Measurements from ENCODE around the gene HSPBP1.
A peak's percentile ranks its signal among the peaks of the same experiment; 100 is the strongest.

HSPBP1 gene

DNA sequence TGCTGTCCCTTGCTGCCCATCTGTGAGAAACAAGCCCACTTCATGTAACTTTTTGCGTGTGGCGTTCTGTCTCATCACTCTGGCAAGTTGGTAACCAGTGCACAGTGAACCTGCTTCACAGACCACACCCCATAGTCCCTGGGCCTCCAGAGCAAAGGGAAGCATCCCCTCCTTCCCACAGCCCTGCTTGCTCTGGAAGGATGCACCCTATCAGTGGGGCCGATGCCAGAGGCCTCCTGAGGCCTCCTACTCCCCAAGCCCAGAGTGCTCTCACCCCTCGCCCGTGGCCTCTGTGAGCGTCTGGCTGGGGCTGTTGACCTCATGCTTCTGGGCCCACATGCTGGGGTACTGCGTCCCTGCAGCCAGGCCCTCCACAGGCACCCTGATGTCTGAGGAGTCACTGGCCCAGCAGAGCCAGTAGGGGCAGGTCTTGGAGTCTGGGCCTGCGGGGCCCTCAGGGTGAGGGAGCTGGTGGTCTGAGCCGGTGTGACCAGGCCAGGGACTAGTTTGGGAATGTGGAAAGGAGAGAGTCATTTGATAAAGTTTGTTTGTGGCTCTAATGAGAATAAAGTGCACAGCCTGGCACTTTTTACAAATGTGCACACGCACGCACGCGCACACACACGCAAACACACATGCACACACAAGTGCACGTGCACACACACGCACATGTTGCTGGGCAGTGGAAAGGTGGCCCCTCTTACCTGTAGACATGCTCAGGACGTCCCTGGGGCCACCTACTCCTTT, 56.4 kb downstream of the HSPBP1 start:
- Histone ChIP-seq H3K27me3 (ENCODE audit: control insufficient read depth in 3 of 3, insufficient read depth in 3 of 3, low read depth in 1 of 3, low read length in 3 of 3) (no peaks in the 10 kb centered on the region), H3K4me1 (ENCODE audit: control insufficient read depth in 2 of 2, insufficient read depth in 1 of 2, low read depth in 1 of 2, low read length in 2 of 2) (peaks cover 0 to 2% of the 10 kb centered on the region in 2 donors), H2BK5ac (ENCODE audit: low read length) (peak overlapping the region; percentile 53), H4K91ac (ENCODE audit: low read depth, low read length, poor library complexity) (no peak overlapping the region), H3K9ac (ENCODE audit: low read depth, low read length, poor library complexity) (peak overlapping the region; percentile 70), H3K27ac (replicated peaks; ENCODE audit: low read length) (no peak overlapping the region), H3K18ac (ENCODE audit: low read length) (peak overlapping the region; percentile 48), H2AK5ac (ENCODE audit: low read depth, low read length) (peak overlapping the region; percentile 75), H3K14ac (ENCODE audit: low read length) (peak overlapping the region; percentile 56), H3K4me2 (ENCODE audit: insufficient read depth, low read length, poor library complexity, severe bottlenecking) (no peak overlapping the region), H4K8ac (ENCODE audit: low read depth, low read length) (no peak overlapping the region), H3K23ac (ENCODE audit: low read depth, low read length, poor library complexity) (peak overlapping the region; percentile 12), H2BK12ac (ENCODE audit: low read length) (no peak overlapping the region), H3K9me3 (replicated peaks in 1 of 2; ENCODE audit: control insufficient read depth in 2 of 2, insufficient read depth in 1 of 2, low read depth in 1 of 2, low read length in 2 of 2) (peaks cover 6 to 7% of the 10 kb centered on the region in 2 donors), H2BK120ac (ENCODE audit: low read depth, low read length) (no peak overlapping the region), H3K4ac (ENCODE audit: low read length) (peak overlapping the region; percentile 66), H3K4me3 (ENCODE audit: low read length in 2 of 2) (peak overlapping the region in 1 of 2 donors; percentile 9), H2BK15ac (ENCODE audit: low read length) (no peak overlapping the region), H3K36me3 (replicated peaks in 1 of 2; ENCODE audit: control insufficient read depth in 2 of 2, insufficient read depth in 2 of 2, low read length in 2 of 2) (peaks cover 12 to 32% of the 10 kb centered on the region in 2 donors), H2AFZ (ENCODE audit: low read length) (no peak overlapping the region), H3K79me1 (ENCODE audit: low read depth, low read length) (peaks cover 4% of the 10 kb centered on the region)
- no peak for DNase-seq (ENCODE audit: low spot score)
- WGBS, 2 donors (ENCODE audit: extremely low coverage in 2 of 2, insufficient read length in 2 of 2, insufficient replicate concordance in 1 of 2): no CpG with 5 or more reads among the region's 17 CpGs

DNA sequence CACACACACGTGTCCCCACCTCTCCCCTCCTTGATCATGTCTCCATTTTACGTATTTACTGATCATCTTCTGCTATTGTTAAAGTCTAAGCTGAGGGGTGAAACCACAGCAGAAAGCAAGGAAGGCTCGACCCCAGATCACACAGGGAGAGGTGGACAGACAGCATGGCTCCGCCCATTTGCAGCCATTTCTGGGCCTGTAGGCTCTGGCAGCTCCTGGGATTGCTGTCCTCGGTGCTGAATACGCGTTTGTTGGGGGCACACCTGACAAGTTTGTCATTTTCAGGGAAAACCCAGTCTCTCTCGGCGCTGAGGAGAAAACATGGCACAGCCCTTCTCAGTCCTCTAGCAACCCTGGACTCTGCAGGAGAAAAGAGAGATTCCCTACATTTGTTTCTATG, 59.4 kb downstream of the HSPBP1 start:
- no peak overlapping the region for H3K4ac ChIP-seq (ENCODE audit: low read length)
- whole genome bisulfite sequencing, 2 donors (ENCODE audit: extremely low coverage in 2 of 2, insufficient read length in 2 of 2, insufficient replicate concordance in 1 of 2): no CpG with 5 or more reads among the region's 9 CpGs
- DNase-seq (ENCODE audit: low spot score): no peak

DNA sequence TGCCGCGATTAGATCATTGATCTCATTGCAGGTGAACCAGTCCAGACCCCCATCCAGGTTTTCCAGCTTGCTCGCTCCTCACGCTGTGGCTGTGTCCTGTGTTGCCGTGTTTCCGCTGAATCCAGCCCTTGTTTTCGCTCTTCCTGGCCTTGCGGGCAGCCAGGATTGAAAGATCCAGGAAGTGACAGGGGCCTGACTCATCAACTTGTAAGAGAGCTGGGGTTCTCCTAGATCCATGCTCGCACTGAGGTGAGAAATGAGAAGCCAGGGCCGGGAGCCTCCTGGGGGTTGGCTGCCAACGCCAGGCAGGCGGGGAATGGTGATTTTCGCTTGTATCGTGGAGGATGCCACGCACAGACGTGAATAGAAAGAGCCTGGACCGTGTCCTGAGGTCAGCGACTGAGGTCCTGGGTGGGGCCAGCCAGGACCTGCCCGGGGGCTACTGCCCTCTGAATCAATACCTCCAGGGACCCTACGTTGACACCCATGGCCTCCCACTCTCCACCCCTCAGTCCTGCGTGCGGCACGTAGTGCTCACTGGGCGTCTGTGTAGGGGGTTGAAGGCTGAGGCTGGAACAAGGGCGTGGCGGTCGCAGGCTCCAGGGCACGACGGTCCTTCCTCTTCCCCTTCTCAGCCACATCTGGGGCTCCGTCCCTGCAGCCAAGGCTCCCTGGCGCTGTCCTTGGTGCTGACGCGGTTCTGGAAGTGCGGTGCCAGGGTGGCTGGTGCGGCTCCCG, 63.3 kb downstream of the HSPBP1 start:
- Histone ChIP-seq H2AFZ (ENCODE audit: low read length) (peak overlapping the region; percentile 78), H2BK5ac (ENCODE audit: low read length) (no peak overlapping the region), H3K27me3 (ENCODE audit: control insufficient read depth in 3 of 3, insufficient read depth in 3 of 3, low read depth in 1 of 3, low read length in 3 of 3) (no peaks in the 10 kb centered on the region), H3K36me3 (replicated peaks in 1 of 2; ENCODE audit: control insufficient read depth in 2 of 2, insufficient read depth in 2 of 2, low read length in 2 of 2) (no peaks in the 10 kb centered on the region), H3K4me2 (ENCODE audit: insufficient read depth, low read length, poor library complexity, severe bottlenecking) (peak overlapping the region; percentile 56), H3K4me1 (ENCODE audit: control insufficient read depth in 2 of 2, insufficient read depth in 1 of 2, low read depth in 1 of 2, low read length in 2 of 2) (peaks cover 3 to 4% of the 10 kb centered on the region in 2 donors), H2BK15ac (ENCODE audit: low read length) (no peak overlapping the region), H3K9ac (ENCODE audit: low read depth, low read length, poor library complexity) (no peak overlapping the region), H3K27ac (replicated peaks; ENCODE audit: low read length) (no peak overlapping the region), H3K79me1 (ENCODE audit: low read depth, low read length) (no peaks in the 10 kb centered on the region), H2BK12ac (ENCODE audit: low read length) (no peak overlapping the region), H2BK120ac (ENCODE audit: low read depth, low read length) (no peak overlapping the region), H3K18ac (ENCODE audit: low read length) (no peak overlapping the region), H4K8ac (ENCODE audit: low read depth, low read length) (no peak overlapping the region), H3K4ac (ENCODE audit: low read length) (no peak overlapping the region), H2AK5ac (ENCODE audit: low read depth, low read length) (no peak overlapping the region), H4K91ac (ENCODE audit: low read depth, low read length, poor library complexity) (no peak overlapping the region), H3K9me3 (replicated peaks in 1 of 2; ENCODE audit: control insufficient read depth in 2 of 2, insufficient read depth in 1 of 2, low read depth in 1 of 2, low read length in 2 of 2) (peaks cover 12 to 13% of the 10 kb centered on the region in 2 donors), H3K23ac (ENCODE audit: low read depth, low read length, poor library complexity) (no peak overlapping the region), H3K14ac (ENCODE audit: low read length) (no peak overlapping the region), H3K4me3 (ENCODE audit: low read length in 2 of 2) (peak overlapping the region; percentile 60 to 74)
- no CpG with 5 or more reads among the region's 36 CpGs for WGBS, 2 donors (ENCODE audit: extremely low coverage in 2 of 2, insufficient read length in 2 of 2, insufficient replicate concordance in 1 of 2)
- DNase-seq (ENCODE audit: low spot score): peak; percentile 81

More for the DNA sequence above, 59.4 kb downstream of the HSPBP1 start:
- Histone ChIP-seq H2AFZ (ENCODE audit: low read length) (no peak overlapping the region), H3K79me1 (ENCODE audit: low read depth, low read length) (peaks cover 2% of the 10 kb centered on the region), H3K36me3 (replicated peaks in 1 of 2; ENCODE audit: control insufficient read depth in 2 of 2, insufficient read depth in 2 of 2, low read length in 2 of 2) (peaks cover 2 to 6% of the 10 kb centered on the region in 2 donors), H2AK5ac (ENCODE audit: low read depth, low read length) (no peak overlapping the region), H4K8ac (ENCODE audit: low read depth, low read length) (no peak overlapping the region), H2BK5ac (ENCODE audit: low read length) (no peak overlapping the region), H3K4me3 (ENCODE audit: low read length in 2 of 2) (no peak overlapping the region), H3K4me1 (ENCODE audit: control insufficient read depth in 2 of 2, insufficient read depth in 1 of 2, low read depth in 1 of 2, low read length in 2 of 2) (peaks cover 4 to 6% of the 10 kb centered on the region in 2 donors), H3K27ac (replicated peaks; ENCODE audit: low read length) (no peak overlapping the region), H3K4me2 (ENCODE audit: insufficient read depth, low read length, poor library complexity, severe bottlenecking) (no peak overlapping the region), H3K23ac (ENCODE audit: low read depth, low read length, poor library complexity) (no peak overlapping the region), H3K18ac (ENCODE audit: low read length) (no peak overlapping the region), H2BK120ac (ENCODE audit: low read depth, low read length) (no peak overlapping the region), H3K9ac (ENCODE audit: low read depth, low read length, poor library complexity) (no peak overlapping the region), H2BK15ac (ENCODE audit: low read length) (no peak overlapping the region), H2BK12ac (ENCODE audit: low read length) (no peak overlapping the region), H4K91ac (ENCODE audit: low read depth, low read length, poor library complexity) (no peak overlapping the region), H3K27me3 (ENCODE audit: control insufficient read depth in 3 of 3, insufficient read depth in 3 of 3, low read depth in 1 of 3, low read length in 3 of 3) (no peaks in the 10 kb centered on the region), H3K9me3 (replicated peaks in 1 of 2; ENCODE audit: control insufficient read depth in 2 of 2, insufficient read depth in 1 of 2, low read depth in 1 of 2, low read length in 2 of 2) (peaks cover 6 to 7% of the 10 kb centered on the region in 2 donors), H3K14ac (ENCODE audit: low read length) (no peak overlapping the region)

- no peak overlapping the region for H2AFZ ChIP-seq (ENCODE audit: low read length)
- H3K4me1 ChIP-seq (ENCODE audit: control insufficient read depth in 2 of 2, insufficient read depth in 1 of 2, low read depth in 1 of 2, low read length in 2 of 2): peaks cover 3 to 16% of the 10 kb centered on the region in 2 donors
- H2BK5ac ChIP-seq (ENCODE audit: low read length): no peak overlapping the region
- no peak overlapping the region for H3K14ac ChIP-seq (ENCODE audit: low read length)
- H3K9me3 ChIP-seq (replicated peaks in 1 of 2; ENCODE audit: control insufficient read depth in 2 of 2, insufficient read depth in 1 of 2, low read depth in 1 of 2, low read length in 2 of 2): peaks cover 5 to 8% of the 10 kb centered on the region in 2 donors
- H3K4me2 ChIP-seq (ENCODE audit: insufficient read depth, low read length, poor library complexity, severe bottlenecking): no peak overlapping the region
- H3K18ac ChIP-seq (ENCODE audit: low read length): no peak overlapping the region
- H3K23ac ChIP-seq (ENCODE audit: low read depth, low read length, poor library complexity): no peak overlapping the region
- H4K91ac ChIP-seq (ENCODE audit: low read depth, low read length, poor library complexity): no peak overlapping the region
- H3K9ac ChIP-seq (ENCODE audit: low read depth, low read length, poor library complexity): no peak overlapping the region
- WGBS, 2 donors (ENCODE audit: extremely low coverage in 2 of 2, insufficient read length in 2 of 2, insufficient replicate concordance in 1 of 2): no CpG with 5 or more reads among the region's 7 CpGs
- H3K36me3 ChIP-seq (replicated peaks in 1 of 2; ENCODE audit: control insufficient read depth in 2 of 2, insufficient read depth in 2 of 2, low read length in 2 of 2): no peaks in the 10 kb centered on the region
- DNase-seq (ENCODE audit: low spot score): no peak
- H2BK12ac ChIP-seq (ENCODE audit: low read length): no peak overlapping the region
- no peak overlapping the region for H2BK120ac ChIP-seq (ENCODE audit: low read depth, low read length)
- no peaks in the 10 kb centered on the region for H3K27me3 ChIP-seq (ENCODE audit: control insufficient read depth in 3 of 3, insufficient read depth in 3 of 3, low read depth in 1 of 3, low read length in 3 of 3)
- H3K79me1 ChIP-seq (ENCODE audit: low read depth, low read length): no peaks in the 10 kb centered on the region
- H3K27ac ChIP-seq (replicated peaks; ENCODE audit: low read length): no peak overlapping the region
- H3K4ac ChIP-seq (ENCODE audit: low read length): no peak overlapping the region
- no peak overlapping the region for H4K8ac ChIP-seq (ENCODE audit: low read depth, low read length)
- no peak overlapping the region for H3K4me3 ChIP-seq (ENCODE audit: low read length in 2 of 2)
- no peak overlapping the region for H2BK15ac ChIP-seq (ENCODE audit: low read length)
- no peak overlapping the region for H2AK5ac ChIP-seq (ENCODE audit: low read depth, low read length)
These were observed 66.4 kb downstream of the HSPBP1 start for GRCh38 chr19:55213547-55213946.
